ENCODE results near the gene TEX38.
"Not testable (repeated sequence)": the region's sequence is repeated elsewhere in the genome, so short reads cannot be mapped to it uniquely, and the experiment has no call there.

TEX38 gene

DNA sequence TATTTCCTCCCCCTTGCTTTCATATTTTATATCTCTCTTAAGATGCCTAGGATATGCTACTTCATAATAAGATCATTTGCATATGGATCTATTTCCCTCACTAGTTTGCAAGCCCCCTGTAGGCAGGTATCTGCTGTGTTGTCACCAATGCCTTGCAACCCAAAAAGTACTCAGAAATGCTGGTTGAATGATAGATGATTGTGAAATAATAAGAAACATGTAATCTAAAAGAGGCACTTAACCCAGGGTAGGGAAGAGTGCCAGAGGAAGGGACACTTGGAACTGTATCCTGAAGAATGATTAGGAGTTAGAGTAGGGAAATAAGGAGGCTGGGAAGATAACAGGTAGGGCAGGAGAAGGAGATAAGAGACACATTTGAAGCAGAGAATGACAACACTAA lies 15.8 kb upstream of the TEX38 start:
- DNase-seq (ENCODE audit: low read depth), result no peak

DNA sequence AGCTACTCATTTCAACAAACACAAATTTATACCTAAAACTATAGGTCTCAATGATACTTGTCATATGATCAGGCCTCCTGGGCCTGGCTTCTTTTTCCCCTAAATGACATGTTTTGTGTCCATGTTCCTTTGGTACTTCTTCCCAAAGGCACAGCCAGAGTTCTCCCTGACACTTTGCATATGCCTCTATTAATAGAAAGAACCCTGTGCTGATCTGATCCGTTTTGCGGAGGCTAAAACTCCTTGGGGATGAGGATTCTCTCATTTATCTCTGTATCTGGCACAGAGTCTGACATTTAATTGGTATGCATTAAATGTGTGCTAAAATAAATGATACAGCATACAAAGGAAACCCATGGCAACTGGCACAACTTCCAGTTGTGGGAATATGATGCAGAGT lies 15.0 kb upstream of the TEX38 start:
- no peak for DNase-seq (ENCODE audit: low read depth)

DNA sequence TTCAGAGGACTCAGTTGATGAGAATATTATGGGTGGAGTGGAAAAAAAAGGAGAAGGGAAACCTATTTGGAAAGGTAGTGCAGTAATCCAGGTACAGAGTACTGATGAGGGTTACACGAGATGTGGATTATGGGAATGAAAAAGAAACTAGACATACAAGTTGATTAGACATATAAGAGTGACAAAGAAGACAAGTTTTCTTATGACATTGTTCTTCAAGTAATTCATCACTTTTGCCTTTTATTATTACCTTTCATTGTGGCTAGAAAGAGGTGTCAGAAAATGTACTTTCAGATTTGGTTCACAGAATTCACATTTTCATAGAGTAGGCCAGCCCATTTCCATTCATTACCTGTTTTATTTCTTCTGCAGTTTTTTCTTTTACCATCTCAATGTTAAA lies 13.9 kb upstream of the TEX38 start:
- no peak for DNase-seq (ENCODE audit: low read depth)

DNA sequence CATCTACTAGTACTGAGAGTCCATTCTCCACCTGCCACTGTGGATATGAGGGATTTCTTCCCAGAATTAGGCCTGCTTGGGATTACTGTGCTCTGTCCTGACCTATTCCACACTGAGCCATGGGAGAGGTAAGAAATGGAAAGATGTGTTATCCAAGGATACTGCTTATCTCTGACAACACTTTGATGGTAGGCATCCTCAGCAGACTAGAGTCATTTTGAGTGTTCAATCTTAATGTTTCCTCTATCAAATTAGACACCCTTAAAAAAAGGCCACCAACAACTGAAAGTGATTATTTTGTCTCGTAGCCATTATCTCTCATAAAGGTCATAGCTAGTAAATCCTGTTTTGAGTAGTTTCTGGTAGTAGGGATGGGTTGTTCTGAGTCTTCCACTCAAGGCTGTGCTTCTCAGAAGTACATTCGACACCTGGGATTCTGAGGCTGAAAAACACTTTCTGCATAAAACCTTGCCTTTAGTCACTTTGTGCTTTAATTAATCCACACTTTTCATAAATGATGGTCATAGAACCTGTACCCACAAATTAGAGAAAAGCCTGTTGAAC lies 12.3 kb upstream of the TEX38 start:
- no peak for DNase-seq (ENCODE audit: low read depth)

DNA sequence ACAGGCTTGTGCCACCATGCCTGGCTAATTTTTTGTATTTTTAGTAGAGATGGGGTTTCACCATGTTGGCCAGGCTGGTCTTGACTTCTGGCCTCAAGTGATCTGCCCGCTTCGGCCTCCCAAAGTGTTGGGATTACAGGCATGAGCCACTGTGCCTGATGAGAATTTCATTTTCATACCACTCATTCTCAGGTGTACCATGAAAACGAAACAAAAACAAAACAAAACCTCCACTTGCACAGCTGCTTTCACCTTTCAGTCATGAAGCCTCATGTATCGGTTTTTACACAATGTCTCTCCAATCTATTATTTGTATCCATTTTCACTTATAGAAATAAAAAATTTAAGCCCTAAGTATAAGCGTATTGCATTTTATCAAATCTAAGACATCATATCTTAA lies 11.5 kb upstream of the TEX38 start:
- not testable (repeated sequence) for DNase-seq (ENCODE audit: low read depth)

DNA sequence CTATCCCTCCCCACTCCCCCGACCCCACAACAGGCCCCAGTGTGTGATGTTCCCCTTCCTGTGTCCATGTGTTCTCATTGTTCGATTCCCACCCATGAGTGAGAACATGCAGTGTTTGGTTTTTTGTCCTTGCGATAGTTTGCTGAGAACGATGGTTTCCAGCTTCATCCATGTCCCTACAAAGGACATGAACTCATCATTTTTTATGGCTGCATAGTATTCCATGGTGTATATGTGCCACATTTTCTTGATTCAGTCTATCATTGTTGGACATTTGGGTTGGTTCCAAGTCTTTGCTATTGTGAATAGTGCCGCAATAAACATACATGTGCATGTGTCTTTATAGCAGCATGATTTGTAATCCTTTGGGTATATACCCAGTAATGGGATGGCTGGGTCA lies 8.7 kb upstream of the TEX38 start:
- DNase-seq (ENCODE audit: low read depth), result not testable (repeated sequence)

DNA sequence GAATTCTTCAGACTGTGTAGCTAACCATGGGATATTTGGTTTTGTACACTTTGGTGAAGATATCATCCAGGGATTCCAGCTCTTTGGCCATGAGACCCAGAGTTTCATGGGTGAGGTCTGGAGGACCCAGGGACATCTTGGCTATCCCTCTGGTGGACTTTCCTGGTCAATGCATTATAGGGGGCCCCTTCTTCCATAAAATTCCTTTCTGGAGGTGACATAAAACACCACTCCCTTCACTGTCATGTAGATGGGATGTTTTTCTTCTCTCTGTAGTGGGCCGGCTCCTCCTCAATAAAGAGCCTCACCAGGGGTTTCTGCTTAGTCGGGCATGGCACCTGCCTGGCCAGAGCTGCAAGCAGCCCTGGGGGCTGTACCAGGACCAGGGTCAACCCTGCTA lies 5.7 kb upstream of the TEX38 start:
- no peak for DNase-seq (ENCODE audit: low read depth)

DNA sequence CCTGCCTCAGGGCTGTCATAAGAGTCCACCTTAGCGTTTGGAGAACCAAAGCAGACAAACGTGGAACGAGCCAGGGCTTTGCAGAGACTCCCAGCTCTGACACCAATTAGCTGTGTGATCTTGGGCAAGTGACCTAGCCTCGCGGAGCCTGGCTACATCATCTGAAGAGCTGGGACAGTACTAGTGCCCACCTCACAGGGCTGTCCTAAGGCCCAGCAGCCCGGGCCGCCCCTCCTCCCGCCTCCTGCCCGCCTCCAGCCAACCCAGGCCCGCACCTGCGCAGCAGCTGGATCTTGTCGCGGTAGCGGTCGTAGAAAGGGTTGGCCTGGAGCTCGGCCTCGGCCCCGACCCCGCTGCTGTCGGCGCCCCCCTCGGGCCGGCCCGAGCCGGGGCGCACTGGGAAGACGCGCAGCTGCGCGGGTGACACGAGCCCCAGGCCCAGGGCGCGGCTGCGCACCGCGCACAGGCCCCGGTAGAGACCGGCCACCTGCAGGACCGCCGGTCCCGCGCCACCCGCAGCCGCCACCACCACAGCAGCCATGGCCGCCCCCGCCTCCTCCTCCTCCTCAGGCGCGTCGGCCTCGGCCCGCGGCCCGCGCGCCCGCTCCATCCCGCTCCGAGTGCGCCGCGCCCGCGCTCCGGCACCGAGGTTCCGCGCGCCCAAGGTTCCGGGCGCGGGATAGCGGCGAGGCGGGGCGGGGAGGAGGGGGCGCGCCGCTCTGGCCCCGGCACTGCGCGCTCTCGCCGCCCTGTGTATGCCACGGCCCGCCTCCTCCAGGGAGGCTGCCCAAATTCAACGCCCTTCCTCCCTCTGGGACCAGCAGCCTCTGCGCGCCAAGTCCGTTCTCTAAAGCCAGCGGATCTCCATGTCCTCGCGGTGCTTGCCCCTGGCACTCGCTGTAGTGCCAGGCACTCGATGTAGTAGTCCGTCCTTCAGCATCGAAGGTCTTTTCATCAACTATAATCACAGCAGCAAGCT lies 3.6 kb upstream of the TEX38 start, which contains the start of gene ATPAF1:
Gene ATPAF1 (minus strand): TSS at position 583 of the 979 bp plus-strand sequence. CDS start 42 bp downstream, at position 541.
- no peak for DNase-seq (ENCODE audit: low read depth)

DNA sequence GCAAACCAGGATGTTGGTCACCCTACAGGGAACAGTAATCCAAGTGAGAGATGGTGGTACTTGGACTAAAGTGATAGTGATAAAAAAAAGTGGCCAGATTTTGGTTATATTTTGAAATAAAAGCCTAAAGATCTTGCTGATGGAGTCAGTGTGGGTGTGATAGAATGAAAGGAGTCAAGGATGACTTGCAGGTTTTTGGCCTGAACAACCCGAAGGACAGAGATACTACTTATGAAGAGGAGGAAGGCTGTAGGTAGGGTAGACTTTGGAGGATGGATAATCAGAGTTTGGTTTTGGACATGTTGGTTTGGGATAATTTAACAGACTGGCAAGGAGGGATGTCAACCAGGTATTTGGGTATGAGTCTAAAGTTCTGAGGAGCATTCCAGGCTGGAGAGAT lies 1.5 kb upstream of the TEX38 start:
- DNase-seq (ENCODE audit: low read depth), result no peak

DNA sequence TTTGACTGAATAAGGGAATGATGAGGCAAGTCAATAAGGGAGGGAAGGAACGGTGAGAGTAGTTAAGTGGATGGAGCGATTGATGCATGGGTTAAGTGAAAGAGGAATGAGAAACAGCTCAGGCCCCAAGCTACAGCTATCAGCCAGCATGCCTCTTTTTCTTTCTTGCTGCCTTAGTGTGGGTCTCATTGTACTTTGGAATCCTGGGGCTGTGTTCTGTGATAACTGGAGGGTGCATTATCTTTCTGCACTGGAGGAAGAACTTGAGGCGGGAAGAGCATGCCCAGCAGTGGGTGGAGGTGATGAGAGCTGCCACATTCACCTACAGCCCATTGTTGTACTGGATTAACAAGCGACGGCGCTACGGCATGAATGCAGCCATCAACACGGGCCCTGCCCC lies 1.0 kb downstream of the TEX38 start:
- no peak for DNase-seq (ENCODE audit: low read depth)

DNA sequence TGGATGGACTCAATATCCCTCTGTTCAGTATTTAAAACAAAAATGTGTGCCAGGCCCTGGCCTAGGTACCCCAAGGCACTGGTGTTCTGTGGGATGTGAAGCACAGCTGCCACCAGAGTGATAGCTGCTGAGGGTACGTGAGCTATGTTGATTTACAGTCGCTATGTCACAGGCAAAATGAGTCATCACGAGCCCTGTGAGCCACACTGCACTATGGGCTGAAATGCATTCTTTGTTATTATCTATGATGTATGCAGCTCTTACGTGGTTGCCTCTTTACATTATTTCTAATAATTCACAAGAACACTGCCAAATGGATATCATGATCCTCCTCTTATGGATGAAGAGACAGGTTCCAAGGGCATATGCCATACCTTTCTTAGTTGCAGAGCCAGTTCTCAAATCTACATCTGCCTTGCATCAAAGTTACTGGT lies 2.1 kb downstream of the TEX38 start:
- DNase-seq (ENCODE audit: low read depth), result no peak

DNA sequence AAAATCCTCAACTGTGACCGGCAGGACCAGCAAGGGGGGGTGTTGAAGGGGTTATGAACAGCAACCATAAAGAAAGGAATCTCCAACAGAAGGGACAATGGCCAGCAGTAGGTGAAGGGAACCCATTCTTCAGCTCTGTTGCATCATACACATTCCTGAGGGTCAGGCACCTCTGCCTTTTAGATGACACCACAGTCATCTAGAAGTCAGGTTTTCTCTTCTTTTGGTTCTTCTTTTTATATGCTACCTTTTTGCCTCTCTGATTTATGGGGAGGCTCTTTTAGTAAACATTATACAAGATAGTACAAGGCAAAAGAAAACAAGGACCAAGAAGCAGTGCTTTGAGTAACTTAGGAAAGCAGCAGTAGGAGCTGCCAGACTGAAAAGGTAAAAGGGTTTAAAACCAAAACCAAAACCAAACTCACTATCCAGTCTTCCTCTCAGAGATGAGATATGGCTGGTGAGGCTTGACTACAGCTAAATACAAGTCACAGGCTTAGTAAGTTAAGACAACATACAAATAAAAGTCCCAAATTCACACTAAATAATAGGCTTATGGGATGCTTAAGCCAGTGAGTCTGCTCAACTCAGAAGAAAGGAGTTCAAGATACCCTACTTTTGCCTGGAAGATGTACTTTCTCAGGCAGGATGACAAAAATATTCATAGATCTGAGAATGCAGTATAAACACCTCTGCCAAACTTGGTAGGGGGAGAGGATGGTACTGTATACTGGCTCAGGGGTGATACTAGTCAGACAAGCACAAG lies 4.1 kb downstream of the TEX38 start:
- DNase-seq (ENCODE audit: low read depth), result no peak

DNA sequence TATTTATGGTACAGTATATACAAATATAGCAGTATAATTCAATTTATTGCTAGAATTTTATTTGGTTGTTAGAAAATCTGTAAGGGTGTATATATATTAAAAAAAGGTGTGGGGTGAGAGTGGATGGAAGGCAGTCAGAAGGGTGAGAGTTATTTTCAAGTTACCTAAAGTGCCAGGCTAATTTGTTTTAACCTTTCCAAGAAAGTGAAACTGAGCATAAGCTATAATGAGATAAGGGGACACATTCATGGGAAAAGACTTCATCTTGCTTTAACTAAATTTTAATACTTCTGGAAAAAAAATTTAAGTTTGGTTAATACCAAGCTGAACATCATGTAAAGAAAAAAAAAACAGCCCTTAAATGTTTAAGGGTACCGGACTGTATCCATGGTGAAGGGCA lies 4.9 kb downstream of the TEX38 start:
- DNase-seq (ENCODE audit: low read depth), result no peak

DNA sequence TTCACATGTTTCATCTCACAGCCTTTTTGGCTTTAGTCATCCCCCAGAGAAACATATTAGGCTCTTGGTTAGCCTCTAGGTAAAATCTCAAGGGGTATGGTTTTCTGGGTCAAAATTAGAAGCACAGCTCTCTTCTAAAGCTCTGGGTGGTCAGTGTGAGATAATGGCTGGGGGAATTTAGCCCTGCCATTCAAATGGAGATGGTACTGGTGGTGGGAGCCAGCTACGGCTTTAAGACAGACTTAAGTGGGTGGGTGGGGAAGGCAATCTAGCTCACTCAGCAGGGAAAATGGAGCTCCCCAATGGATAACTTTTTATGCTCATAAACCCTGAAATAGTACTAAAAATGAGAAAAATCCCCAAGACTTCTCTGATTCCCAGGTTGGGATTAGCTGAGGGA lies 5.7 kb downstream of the TEX38 start:
- DNase-seq (ENCODE audit: low read depth), result no peak

DNA sequence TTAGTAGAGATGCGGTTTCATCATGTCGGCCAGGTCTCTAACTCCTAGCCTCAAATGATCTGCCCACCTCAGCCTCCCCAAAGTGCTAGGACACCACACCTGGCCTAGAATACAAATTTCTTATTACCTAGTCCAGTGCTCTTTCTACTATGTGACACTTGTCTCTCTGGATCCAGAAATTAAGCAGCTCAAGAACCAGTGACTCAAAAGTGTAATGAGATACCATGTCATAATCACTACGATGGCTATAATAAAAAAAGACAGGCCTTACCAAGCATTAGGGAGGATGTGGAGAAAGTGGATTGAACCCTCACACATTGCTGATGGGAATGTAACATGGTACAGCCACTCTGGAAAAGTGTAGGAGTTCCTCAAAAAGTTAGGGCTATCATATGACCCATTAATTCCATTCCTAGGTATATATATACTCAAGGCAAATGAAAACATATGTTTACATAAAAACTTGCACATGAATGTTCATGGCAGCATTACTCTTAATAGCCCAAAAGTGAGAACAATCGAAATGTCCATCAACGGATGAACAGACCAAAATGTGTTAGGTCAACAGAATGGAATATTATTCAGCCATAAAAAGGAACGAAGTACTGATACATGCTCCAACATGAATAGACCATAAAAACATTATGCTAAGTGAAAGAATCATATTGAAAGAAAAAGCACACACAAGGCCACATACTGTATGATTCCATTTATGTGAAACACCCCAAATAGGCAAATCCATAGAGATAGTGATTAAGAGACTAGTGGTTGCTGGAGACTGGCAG lies 8.3 kb downstream of the TEX38 start:
- DNase-seq (ENCODE audit: low read depth), result no peak

DNA sequence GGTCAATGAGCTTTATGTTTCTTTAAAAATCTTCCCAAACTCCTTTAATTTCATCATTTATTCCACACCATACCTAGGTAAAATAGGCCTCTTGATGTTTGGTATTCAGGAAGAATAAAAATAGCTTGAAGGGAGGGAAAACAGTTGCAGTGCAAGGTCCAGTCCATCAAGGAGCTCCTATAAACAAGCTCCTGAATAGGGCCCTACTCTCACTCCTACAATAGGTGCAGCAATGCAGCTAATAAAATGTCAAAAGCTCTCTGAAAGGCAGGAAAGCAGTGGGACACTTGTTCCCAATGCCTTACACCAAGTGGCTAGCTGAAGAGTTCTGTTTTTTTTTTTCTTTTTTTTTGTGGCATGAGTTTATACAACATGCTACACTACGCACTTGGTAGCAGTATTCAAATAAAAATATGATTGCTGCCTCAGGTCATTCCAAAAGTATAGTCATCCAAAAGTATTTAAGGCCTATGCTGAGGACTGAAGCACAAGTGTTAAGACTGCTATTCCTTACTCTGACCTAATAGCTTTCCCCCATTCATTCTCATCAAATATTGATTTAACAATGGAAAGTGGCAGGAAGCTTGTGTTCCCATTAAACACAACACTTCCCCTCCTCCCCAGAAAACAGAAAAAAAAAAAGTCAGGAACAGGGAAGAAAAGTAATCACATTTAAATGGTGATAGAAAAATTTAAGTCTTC lies 9.8 kb downstream of the TEX38 start:
- DNase-seq (ENCODE audit: low read depth), result no peak

DNA sequence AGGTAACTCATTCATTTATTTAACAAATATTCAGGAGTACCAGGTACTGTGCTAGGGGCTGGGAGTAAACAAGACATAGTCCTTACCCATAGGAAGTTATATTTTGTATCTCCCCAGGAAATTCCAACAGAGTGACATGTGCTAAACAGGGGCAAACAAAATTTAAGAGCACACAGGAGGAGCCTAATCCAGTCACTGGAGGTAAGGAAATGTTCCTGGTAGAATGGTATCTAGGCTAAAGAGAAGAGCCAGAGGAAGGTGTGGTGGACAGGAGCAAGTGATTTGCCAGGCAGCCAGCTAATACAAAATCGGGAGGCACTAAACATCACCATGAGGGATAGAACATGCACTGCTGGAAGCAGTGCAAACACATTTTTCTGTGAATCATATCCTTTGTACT lies 10.4 kb downstream of the TEX38 start:
- DNase-seq (ENCODE audit: low read depth), result no peak

DNA sequence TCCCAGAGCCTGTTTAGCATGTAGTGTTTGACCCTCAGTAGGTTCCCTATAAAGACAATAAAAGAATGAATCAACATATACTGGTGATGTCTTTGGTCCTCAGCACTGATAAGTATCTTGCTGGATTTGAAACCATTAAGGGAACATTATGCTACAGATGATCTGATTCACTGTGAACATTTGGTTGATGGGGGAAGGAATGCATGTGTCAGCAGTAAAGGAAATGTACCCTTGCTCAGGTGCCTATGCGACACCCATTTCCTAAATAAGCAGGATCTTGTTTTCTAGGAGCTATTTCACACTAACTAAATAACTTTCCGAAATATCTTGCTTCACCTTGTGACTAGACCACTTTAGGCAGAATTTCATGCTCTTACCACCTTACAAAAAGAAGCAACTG lies 13.0 kb downstream of the TEX38 start:
- no peak for DNase-seq (ENCODE audit: low read depth)

DNA sequence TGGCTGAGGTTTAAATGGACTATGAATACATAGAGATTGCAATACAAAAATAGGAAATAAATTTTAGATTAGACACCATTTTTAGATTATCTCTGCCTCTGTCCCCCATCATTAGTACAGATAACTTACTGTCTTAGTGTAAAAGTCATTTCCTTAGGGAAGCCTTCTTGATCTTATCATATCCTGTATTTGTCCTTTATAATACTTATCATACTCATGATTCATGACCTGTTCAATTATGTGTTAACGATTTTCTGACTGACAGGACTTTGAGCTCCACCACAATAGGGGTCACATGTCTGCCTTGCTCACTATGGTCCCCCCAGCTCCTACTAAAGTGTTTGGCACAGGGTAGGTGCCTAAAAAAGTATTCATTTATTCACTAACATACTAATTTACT lies 14.6 kb downstream of the TEX38 start:
- DNase-seq (ENCODE audit: low read depth), result no peak

DNA sequence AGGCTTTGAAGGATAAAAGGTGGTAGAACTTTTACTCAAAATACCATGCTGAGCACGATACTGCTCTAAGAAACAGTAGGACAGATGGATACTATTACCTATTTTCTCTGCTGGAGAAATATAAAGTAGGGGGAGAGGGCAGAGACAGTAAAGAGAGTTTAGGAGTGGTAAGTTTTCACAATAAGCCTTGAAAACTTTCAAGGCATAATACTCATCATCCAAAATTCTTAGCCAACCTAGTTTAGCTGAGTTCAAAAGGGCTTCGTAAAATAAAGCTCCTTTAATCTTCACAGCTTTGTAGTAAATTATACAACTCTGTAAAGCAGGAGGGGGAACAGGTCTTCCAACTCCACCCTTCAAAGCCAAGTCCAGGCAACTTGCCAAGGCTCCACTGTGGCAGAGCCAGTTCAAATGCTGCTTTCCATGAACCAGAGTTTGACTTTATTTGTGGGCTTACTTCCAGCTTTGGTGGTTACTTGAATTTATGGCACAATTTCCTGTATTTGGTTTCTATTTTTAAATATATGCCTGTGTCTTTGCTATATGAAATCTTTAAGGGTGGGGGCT lies 15.5 kb downstream of the TEX38 start:
- DNase-seq (ENCODE audit: low read depth), result no peak

DNA sequence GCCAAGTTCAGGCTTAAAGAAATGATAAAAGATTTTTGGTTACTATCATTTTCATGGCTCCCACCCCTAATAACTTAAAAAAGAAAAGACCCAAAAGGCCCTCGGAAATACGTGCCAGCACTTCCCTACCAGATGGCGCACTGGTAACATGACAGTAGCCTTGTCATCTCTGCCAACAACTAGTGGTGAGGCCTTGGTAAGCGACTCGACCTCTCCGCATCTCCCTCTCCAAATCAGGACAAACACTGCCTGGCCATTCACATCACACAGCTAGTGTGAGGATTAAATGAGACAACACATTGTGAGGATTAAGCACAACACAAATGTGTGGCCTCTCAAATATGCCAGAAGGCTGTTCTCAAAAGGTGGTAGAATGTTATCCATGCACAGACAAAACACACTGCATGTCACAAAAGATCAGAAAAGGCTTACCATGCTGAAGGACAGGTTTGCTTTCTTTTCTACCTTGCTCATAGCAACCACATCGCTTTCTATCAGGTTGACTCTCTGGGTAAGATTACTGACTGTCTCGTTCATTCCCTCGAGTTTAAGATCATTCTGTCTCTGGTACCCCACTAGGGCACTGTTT lies 16.4 kb downstream of the TEX38 start:
- no peak for DNase-seq (ENCODE audit: low read depth)
